ENCODE data around the gene LIN7C. TPM values are rescaled to one million over a fixed set of nuclear protein-coding genes. Genes with fewer than 3 reads are reported as not detected.

The LIN7C gene
- total and polyA plus RNA-seq, 8 donors: 18.7 to 31.5 (median 21.6) TPM

GRCh38 chr11:27495710-27496300 lies 10.8 kb downstream of the LIN7C start:
- H3K27ac ChIP-seq: no peak overlapping the region
- peaks cover 0 to 70% of the 10 kb centered on the region in 2 donors for H3K36me3 ChIP-seq
- no peak overlapping the region for H3K4me3 ChIP-seq
- H3K4me1 ChIP-seq: peaks cover 0 to 6% of the 10 kb centered on the region in 2 donors
- TF ChIP-seq CTCF (IDR thresholded peaks at IDR 0.05): no peak
- no peaks in the 10 kb centered on the region for H3K9me3 ChIP-seq
- no peaks in the 10 kb centered on the region for H3K27me3 ChIP-seq
- ATAC-seq: no peak
- DNase-seq: no peak
- intact Hi-C loops (cut with DNase I): no loop called here

GRCh38 chr11:27489092-27489491 lies 17.5 kb downstream of the LIN7C start:
- intact Hi-C loops (cut with DNase I): loop anchor here in 1 of 2 donors (5.0 kb wide), 1 partner anchor 307 kb away; no protein-coding TSS in a partner anchor
- no peaks in the 10 kb centered on the region for H3K27me3 ChIP-seq
- H3K4me3 ChIP-seq: no peak overlapping the region
- no peak for TF ChIP-seq CTCF (IDR thresholded peaks at IDR 0.05)
- H3K36me3 ChIP-seq: peaks cover 0 to 46% of the 10 kb centered on the region in 2 donors
- H3K27ac ChIP-seq: no peak overlapping the region
- DNase-seq (no peak), ATAC-seq (no peak)
- no peaks in the 10 kb centered on the region for H3K9me3 ChIP-seq
- H3K4me1 ChIP-seq: no peaks in the 10 kb centered on the region

- no peak overlapping the region for H3K27ac ChIP-seq
- intact Hi-C loops (cut with DNase I): loop anchor here in 1 of 2 donors (5.0 kb wide), 1 partner anchor 305 kb away; no protein-coding TSS in a partner anchor
- no peaks in the 10 kb centered on the region for H3K27me3 ChIP-seq
- ATAC-seq (no peak), DNase-seq (no peak)
- no peaks in the 10 kb centered on the region for H3K4me1 ChIP-seq
- H3K36me3 ChIP-seq: peaks cover 0 to 33% of the 10 kb centered on the region in 2 donors
- TF ChIP-seq CTCF (IDR thresholded peaks at IDR 0.05): no peak
- H3K4me3 ChIP-seq: no peak overlapping the region
- H3K9me3 ChIP-seq: no peaks in the 10 kb centered on the region
These were observed 18.9 kb downstream of the LIN7C start for GRCh38 chr11:27487706-27488105.

GRCh38 chr11:27485930-27486773 lies 20.4 kb downstream of the LIN7C start:
- peak; percentile 74 for ATAC-seq
- Histone ChIP-seq H3K4me1 (no peaks in the 10 kb centered on the region), H3K27ac (no peak overlapping the region), H3K36me3 (peaks cover 0 to 17% of the 10 kb centered on the region in 2 donors), H3K9me3 (no peaks in the 10 kb centered on the region), H3K27me3 (no peaks in the 10 kb centered on the region), H3K4me3 (no peak overlapping the region)
- peak in 2 of 4 donors; percentile 45 to 72 for DNase-seq
- intact Hi-C loops (cut with DNase I): loop anchor here in 1 of 2 donors (5.0 kb wide), 1 partner anchor 304 kb away; no protein-coding TSS in a partner anchor
- TF ChIP-seq CTCF (IDR thresholded peaks at IDR 0.05): peak; percentile 69 to 82

- TF ChIP-seq CTCF (IDR thresholded peaks at IDR 0.05): no peak
- no peak overlapping the region for H3K27ac ChIP-seq
- ATAC-seq (no peak), DNase-seq (no peak)
- H3K36me3 ChIP-seq: no peaks in the 10 kb centered on the region
- no peak overlapping the region for H3K4me3 ChIP-seq
- intact Hi-C loops (cut with DNase I): no loop called here
- no peaks in the 10 kb centered on the region for H3K27me3 ChIP-seq
- H3K9me3 ChIP-seq: no peaks in the 10 kb centered on the region
- H3K4me1 ChIP-seq: no peaks in the 10 kb centered on the region
These were observed 23.8 kb downstream of the LIN7C start for GRCh38 chr11:27482793-27483192.
